Activated CD4-positive, alpha-beta T cell treated with anti-CD3 and anti-CD28 coated beads for 36 hours (primary cell): Measurements from ENCODE around the gene VSX2. TPM values are rescaled to one million over a fixed set of nuclear protein-coding genes. Genes with fewer than 3 reads are reported as not detected.

Experiments
- ATAC-seq: fragments of 200-7000 bp; cut with Tn5 transposase; one replicate; pipeline ENCODE4 v1.10.0; 2021; ENCODE audit warnings: mild to moderate bottlenecking, moderate library complexity
- CTCF ChIA-PET: fragments of 350-600 bp; sonication (Branson Sonifier 250); formaldehyde crosslinking; loops from one replicate; lab custom pipeline; 2021; ENCODE audit warnings: antibody characterized with exemption; lab: Charles Lee
- POLR2A ChIA-PET: fragments of 350-600 bp; sonication (Branson Sonifier 250); formaldehyde crosslinking; loops from one replicate; lab custom pipeline; 2021; ENCODE audit warnings: antibody characterized with exemption, inconsistent platforms; lab: Charles Lee
- DNase-seq: peaks from one replicate; pipeline ENCODE4 v3.0.0-alpha.2; 2020
- H3K27ac Mint-ChIP-seq: one replicate; pipeline ENCODE4 v1.8.0; 2021; ENCODE audit warnings: mixed read lengths
- H3K27me3 Mint-ChIP-seq: one replicate; pipeline ENCODE4 v1.8.0; 2021; ENCODE audit warnings: mixed read lengths
- H3K36me3 Mint-ChIP-seq: one replicate; pipeline ENCODE4 v1.8.0; 2021; ENCODE audit warnings: low read depth, mixed read lengths
- H3K4me1 Mint-ChIP-seq: one replicate; pipeline ENCODE4 v1.8.0; 2021; ENCODE audit warnings: mixed read lengths
- H3K4me3 Mint-ChIP-seq: one replicate; pipeline ENCODE4 v1.8.0; 2021; ENCODE audit warnings: mild to moderate bottlenecking, moderate library complexity, mixed read lengths
- H3K9me3 Mint-ChIP-seq: one replicate; pipeline ENCODE4 v1.8.0; 2021; ENCODE audit warnings: low read depth, mixed read lengths
- intact Hi-C, 2 experiments: fragments of 100-400 bp; cut with DNase I in 1 of 2; cut with micrococcal nuclease in 1 of 2; formaldehyde crosslinking; loops; one replicate each; pipeline versions ENCODE4 v1.14.2 to v1.15.1; 2022 to 2024; cut with DNase I, micrococcal nuclease
- total RNA-seq, 2 experiments: library from RNA; stranded (reverse); gene quantifications; one replicate each; pipeline ENCODE4 v1.2.3, GENCODE V29; 2021

The VSX2 gene
- total RNA-seq, 2 experiments from 2014 or later = not detected

DNA sequence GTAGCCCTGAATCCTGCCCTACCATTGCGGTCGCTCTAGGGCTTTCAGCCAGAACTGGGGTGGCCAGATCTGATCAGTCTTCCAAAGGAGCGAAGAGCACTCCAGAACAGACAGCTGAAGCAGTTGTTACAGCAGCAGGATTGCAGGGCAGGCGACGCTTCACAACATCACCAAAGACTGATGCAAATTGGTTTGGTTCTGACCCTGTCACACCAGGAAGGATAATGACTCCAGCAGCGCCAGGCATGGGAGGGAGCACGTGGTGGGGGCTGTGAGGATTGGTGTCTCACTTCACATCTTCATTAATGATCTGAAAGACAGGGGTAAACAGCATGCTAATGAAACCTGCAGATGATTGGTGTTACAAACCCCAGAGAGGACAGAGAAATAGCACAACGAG lies 30.6 kb upstream of the VSX2 start:
- POLR2A ChIA-PET = no interaction called here
- H3K9me3 Mint-ChIP-seq = no peaks in the 10 kb centered on the region
- peaks cover 5% of the 10 kb centered on the region for H3K27me3 Mint-ChIP-seq
- intact Hi-C loops = no loop called here
- DNase-seq = no peak
- H3K4me3 Mint-ChIP-seq = no peak overlapping the region
- H3K4me1 Mint-ChIP-seq = no peaks in the 10 kb centered on the region
- no peaks in the 10 kb centered on the region for H3K36me3 Mint-ChIP-seq
- ATAC-seq = no peak
- CTCF ChIA-PET = interaction anchor here (0.6 to 1.8 kb wide), 5 partner anchors 9 to 96 kb away, joined by 3 to 6 read pairs (median 3); no protein-coding TSS in a partner anchor
- no peak overlapping the region for H3K27ac Mint-ChIP-seq

DNA sequence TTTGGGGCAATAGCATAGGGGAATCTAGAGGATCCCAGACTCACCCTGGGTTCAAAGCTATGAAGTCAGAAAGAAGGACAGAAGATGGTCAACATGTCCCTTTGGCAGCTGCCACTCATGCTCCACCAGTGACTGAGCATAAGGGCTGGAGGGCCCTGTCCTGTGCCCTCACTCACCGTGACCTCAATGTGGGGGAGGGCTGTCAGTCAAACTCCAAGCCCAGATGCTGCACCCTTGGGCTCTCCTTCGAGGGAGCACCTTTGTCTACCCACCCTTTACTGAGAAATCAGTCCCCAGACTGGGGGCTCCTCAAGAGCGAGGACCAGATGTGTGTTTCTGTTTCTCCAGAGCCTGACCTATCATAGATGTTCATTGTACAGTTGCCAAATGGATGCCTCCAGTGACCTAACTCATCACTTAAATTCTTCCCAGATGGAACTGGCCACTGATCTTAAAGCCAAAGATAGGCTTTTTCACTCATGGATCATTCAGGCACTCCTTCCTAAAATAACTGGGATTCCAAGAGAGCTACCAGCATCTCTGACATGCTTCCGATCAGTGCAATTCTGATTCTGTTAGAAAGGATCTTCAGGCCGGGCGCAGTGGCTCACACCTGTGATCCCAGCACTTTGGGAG lies 27.2 kb upstream of the VSX2 start:
- intact Hi-C loops = no loop called here
- no peaks in the 10 kb centered on the region for H3K4me1 Mint-ChIP-seq
- no peak overlapping the region for H3K4me3 Mint-ChIP-seq
- H3K27ac Mint-ChIP-seq = no peak overlapping the region
- ChIA-PET POLR2A (no interaction called here), CTCF (interaction anchor here (1.1 kb wide), 1 partner anchor 18 kb away, joined by 3 read pairs; no protein-coding TSS in a partner anchor)
- H3K36me3 Mint-ChIP-seq = no peaks in the 10 kb centered on the region
- ATAC-seq (no peak), DNase-seq (no peak)
- H3K9me3 Mint-ChIP-seq = no peaks in the 10 kb centered on the region
- H3K27me3 Mint-ChIP-seq = peaks cover 5% of the 10 kb centered on the region

DNA sequence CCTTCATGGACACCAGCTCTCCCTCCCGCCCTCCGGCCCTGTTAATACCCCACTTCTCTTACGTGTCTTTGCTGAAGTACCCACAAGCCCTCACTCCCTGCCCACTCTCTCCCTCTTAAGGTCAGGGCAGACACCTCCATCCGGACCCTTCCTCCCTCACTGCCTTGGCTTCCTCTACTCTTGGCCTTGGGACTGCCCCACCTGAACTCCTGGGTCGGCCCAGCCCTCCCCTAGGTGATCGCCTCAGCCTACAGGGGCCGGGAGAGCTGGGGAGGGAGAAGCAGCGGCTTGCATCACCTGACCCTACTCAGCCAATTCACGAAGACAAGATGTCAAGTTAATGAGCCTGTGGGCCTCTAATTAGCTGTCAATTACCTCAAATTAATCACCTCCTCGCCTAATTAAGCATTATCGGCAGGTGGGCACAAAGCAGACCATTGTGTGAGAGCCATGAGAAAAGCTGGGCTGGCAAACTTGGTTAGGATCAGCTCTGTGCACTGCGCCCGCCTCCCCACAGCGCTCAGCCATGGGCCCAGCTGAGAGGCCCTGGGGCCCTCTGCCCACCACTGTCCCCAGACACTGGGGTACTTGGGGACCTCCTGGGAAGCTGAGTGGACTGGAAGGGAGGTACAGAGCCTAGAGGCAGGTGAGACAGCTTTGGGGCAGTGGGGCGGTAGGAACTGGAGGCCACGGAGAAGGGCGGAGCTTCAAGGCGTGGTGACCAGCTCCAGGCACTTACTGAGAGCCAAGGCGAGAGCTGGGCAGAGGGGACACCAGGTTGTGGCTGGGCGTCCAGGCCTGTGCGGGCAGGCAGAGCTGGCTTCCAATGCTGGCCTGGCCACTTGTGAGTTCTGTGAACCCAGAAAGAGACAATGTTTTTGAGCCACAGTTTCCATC lies 25.1 kb upstream of the VSX2 start:
- DNase-seq = no peak
- Mint-ChIP-seq H3K36me3 (no peaks in the 10 kb centered on the region), H3K4me1 (peaks cover 3% of the 10 kb centered on the region), H3K27ac (no peak overlapping the region), H3K27me3 (peaks cover 7% of the 10 kb centered on the region), H3K9me3 (no peaks in the 10 kb centered on the region), H3K4me3 (no peak overlapping the region)
- intact Hi-C loops = no loop called here
- POLR2A ChIA-PET = no interaction called here
- ATAC-seq = no peak
- CTCF ChIA-PET = interaction anchor here (0.6 to 1.6 kb wide), 2 partner anchors 43 to 272 kb away, joined by 3 to 5 read pairs; no protein-coding TSS in a partner anchor

DNA sequence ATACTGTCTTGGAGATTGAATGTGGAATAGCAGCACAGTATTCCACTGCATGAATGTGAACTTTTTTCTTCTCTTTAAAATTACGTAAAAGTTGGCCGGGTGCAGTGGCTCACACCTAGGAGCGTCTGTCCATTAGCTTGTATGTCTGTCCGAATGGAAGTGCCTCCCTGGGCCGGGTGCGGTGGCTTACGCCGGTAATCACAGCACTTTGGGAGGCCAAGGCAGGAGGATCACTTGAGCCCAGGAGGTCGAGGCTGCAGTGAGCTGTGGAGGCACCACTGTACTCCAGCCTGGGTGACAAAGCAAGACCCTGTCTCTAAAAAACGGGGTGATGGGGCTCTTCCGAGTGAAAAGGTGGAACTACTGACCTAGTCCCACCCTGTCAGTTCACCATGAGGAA lies 22.6 kb upstream of the VSX2 start:
- no peak for ATAC-seq
- Mint-ChIP-seq H3K9me3 (no peaks in the 10 kb centered on the region), H3K27ac (no peak overlapping the region), H3K27me3 (peaks cover 7% of the 10 kb centered on the region), H3K36me3 (no peaks in the 10 kb centered on the region), H3K4me1 (peaks cover 3% of the 10 kb centered on the region), H3K4me3 (no peak overlapping the region)
- intact Hi-C loops = loop anchor here (1.0 to 2.0 kb wide), 3 partner anchors 35 to 106 kb away; no protein-coding TSS in a partner anchor
- ChIA-PET CTCF (interaction anchor here (0.6 to 1.7 kb wide), 10 partner anchors 9 to 1393 kb away, joined by 3 to 6 read pairs (median 3); no protein-coding TSS in a partner anchor), POLR2A (no interaction called here)
- DNase-seq = no peak

DNA sequence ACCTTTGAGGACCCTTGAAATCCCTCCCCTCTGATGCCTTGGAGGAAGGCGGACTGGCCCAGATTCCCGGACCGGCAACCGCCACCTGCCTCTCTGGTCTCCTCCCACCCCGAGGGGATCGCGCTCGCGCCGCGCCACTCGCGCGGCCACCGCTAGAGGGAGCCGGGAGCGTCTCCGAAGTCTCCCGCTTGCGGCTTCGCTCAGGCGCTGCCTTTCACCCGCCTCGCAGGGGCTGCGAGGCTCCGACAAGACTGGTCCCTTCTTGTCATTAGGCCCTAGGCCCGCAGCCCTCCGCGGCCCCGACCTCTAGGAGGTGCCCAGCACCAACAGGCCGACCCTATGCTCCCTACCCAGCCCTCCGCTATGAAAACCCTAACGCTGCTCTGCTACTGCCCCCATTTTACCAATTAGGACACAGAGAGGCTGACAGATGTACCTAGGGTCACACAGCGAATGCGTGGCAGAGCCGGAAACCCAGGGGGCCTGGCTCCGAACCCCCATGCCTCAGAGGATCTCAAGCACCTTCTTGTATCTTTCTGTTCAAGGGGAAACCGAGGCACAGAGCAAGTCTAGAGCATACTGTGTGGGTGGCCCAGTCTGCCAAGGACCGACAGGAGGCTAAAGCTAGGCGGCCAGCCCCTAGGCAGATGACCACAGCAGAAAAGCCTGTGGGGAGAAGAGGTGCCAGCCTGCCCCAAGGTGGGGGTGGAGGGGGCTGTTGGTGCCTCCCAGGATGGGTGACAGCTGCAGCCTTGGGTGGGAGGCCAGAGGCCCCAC lies 21.4 kb upstream of the VSX2 start:
- intact Hi-C loops = loop anchor here (1.0 to 2.0 kb wide), 3 partner anchors 33 to 107 kb away; no protein-coding TSS in a partner anchor
- H3K27ac Mint-ChIP-seq = no peak overlapping the region
- H3K4me3 Mint-ChIP-seq = no peak overlapping the region
- ATAC-seq = peak; percentile 98
- no peaks in the 10 kb centered on the region for H3K36me3 Mint-ChIP-seq
- peak; percentile 87 for DNase-seq
- ChIA-PET POLR2A (no interaction called here), CTCF (interaction anchor here (0.6 to 1.0 kb wide), 6 partner anchors 9 to 449 kb away, joined by 3 to 4 read pairs (median 3); no protein-coding TSS in a partner anchor)
- peaks cover 7% of the 10 kb centered on the region for H3K27me3 Mint-ChIP-seq
- H3K4me1 Mint-ChIP-seq = peaks cover 3% of the 10 kb centered on the region
- H3K9me3 Mint-ChIP-seq = no peaks in the 10 kb centered on the region

DNA sequence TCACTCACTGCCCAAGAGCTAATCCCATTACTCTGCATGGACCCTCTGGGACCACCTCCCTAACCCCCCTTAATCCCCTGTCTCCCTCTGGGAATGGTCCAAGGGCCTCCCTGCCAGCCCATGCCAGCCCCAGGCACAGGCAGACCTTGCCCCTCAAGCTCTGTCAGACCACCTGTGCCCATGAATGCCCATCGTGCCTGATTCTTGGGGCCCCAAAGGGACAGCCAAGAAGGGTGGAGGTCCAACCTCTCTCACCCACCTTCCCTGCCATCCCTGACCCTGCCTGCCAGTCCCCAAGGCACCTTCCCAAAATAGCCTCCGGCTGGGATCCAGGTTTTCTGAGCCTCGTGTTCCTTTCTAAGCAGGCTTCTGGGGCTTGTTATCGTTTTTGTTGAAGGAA lies 20.8 kb upstream of the VSX2 start:
- DNase-seq (no peak), ATAC-seq (no peak)
- CTCF ChIA-PET = interaction anchor here (0.6 to 1.4 kb wide), 11 partner anchors 9 to 449 kb away, joined by 3 to 6 read pairs (median 3); no protein-coding TSS in a partner anchor
- no peak overlapping the region for H3K4me3 Mint-ChIP-seq
- POLR2A ChIA-PET = no interaction called here
- no peak overlapping the region for H3K27ac Mint-ChIP-seq
- no peaks in the 10 kb centered on the region for H3K9me3 Mint-ChIP-seq
- H3K27me3 Mint-ChIP-seq = peaks cover 7% of the 10 kb centered on the region
- H3K36me3 Mint-ChIP-seq = no peaks in the 10 kb centered on the region
- intact Hi-C loops = no loop called here
- peaks cover 3% of the 10 kb centered on the region for H3K4me1 Mint-ChIP-seq

DNA sequence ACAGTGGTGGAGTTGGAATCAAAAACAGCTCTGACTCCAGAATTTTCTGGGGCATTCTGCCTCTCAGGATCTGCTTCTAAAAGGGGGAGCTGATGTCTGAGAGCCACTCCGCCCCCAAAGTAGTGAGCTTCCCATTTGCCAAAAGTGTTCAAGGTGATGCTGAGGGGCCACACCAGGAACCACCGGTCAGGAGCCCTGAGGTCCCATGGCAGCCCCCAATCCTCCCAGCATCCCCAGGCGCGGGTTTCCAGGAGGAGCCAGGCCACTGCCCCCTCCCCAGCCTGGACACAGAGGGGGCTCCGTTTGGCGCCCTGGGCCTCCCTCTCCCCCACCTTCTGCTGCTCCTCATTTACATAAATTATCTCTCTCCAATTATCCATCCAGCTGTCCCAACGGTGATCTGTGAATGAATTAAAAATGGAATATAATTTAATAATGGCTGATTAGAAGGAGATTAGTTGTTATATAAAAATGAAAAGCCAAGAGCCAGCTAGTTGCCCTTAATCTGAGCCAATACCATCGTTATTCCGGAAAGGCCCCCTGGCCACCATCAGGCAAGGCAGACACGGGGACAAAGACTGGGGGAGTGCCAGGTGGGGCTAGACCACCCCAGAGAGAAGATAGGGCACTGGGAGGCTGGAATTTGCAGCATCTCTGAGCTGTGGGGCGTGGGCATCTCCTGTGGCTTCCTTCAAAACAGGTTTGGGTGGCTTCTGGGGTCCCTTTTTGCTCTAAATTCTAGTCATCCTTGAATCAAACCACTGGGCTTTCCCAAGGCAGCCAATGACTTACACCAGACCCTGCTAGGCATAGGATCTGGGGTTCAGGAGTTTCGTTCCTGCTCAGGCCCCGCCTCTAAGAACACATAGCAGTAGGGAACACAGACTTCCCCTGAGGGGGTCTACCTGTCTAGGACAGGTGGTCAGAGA lies 19.7 kb upstream of the VSX2 start:
- Mint-ChIP-seq H3K36me3 (no peaks in the 10 kb centered on the region), H3K4me3 (no peak overlapping the region), H3K4me1 (peaks cover 3% of the 10 kb centered on the region), H3K27ac (no peak overlapping the region), H3K9me3 (no peaks in the 10 kb centered on the region), H3K27me3 (peaks cover 7% of the 10 kb centered on the region)
- ATAC-seq = no peak
- POLR2A ChIA-PET = no interaction called here
- DNase-seq = no peak
- CTCF ChIA-PET = interaction anchor here (0.7 to 1.4 kb wide), 10 partner anchors 10 to 405 kb away, joined by 3 to 6 read pairs (median 3); no protein-coding TSS in a partner anchor
- intact Hi-C loops = no loop called here

DNA sequence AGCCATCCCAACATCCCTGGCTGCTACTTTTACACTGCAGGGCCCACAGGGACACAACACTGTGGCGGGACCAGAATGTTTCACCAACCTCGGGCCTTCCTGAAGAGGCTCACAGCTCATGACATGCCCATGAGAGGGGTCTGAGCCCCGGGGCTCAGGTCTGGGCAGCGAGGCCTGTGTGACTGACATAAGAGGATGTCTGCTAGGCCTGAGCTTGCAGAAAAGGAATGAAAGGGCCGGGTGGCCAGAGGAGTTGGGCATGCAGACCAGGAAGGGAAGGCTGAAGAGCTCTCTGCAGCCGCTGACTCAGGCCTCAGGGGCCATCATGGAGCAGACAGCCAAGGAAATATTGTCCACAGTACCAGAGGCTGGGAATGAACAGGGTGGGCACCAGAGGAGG lies 18.3 kb upstream of the VSX2 start:
- ChIA-PET CTCF (interaction anchor here (1.1 to 1.2 kb wide), 2 partner anchors 35 to 38 kb away, joined by 3 read pairs; no protein-coding TSS in a partner anchor), POLR2A (no interaction called here)
- H3K27me3 Mint-ChIP-seq = peaks cover 9% of the 10 kb centered on the region
- no peak overlapping the region for H3K4me3 Mint-ChIP-seq
- ATAC-seq (no peak), DNase-seq (no peak)
- intact Hi-C loops = no loop called here
- no peaks in the 10 kb centered on the region for H3K36me3 Mint-ChIP-seq
- H3K9me3 Mint-ChIP-seq = no peaks in the 10 kb centered on the region
- no peak overlapping the region for H3K27ac Mint-ChIP-seq
- H3K4me1 Mint-ChIP-seq = peaks cover 3% of the 10 kb centered on the region

DNA sequence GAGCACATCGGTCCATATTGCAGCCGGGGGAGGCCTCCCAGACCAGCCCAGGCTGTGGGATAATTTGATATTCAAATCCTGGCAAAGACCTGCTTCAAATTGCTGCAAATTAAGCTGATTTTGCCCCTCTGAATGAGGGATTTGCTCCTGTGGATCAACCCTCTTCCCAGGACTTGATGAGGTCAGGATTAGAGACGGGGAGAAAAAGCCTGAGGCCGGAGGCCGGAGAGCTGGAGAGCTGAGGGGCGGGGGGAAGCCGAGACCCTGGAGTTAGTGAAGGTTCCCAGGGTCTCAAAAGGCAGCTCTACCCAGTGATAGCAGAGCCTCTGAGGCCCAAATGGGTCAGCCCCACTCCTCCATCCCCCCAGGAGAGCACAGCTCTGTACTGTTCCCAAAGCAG lies 17.5 kb upstream of the VSX2 start:
- H3K27ac Mint-ChIP-seq = no peak overlapping the region
- ATAC-seq (no peak), DNase-seq (no peak)
- ChIA-PET POLR2A (no interaction called here), CTCF (interaction anchor here (0.6 to 1.2 kb wide), 3 partner anchors 34 to 1386 kb away, joined by 3 read pairs; no protein-coding TSS in a partner anchor)
- no peaks in the 10 kb centered on the region for H3K9me3 Mint-ChIP-seq
- peaks cover 3% of the 10 kb centered on the region for H3K4me1 Mint-ChIP-seq
- intact Hi-C loops = no loop called here
- H3K4me3 Mint-ChIP-seq = no peak overlapping the region
- H3K27me3 Mint-ChIP-seq = peaks cover 9% of the 10 kb centered on the region
- H3K36me3 Mint-ChIP-seq = no peaks in the 10 kb centered on the region

DNA sequence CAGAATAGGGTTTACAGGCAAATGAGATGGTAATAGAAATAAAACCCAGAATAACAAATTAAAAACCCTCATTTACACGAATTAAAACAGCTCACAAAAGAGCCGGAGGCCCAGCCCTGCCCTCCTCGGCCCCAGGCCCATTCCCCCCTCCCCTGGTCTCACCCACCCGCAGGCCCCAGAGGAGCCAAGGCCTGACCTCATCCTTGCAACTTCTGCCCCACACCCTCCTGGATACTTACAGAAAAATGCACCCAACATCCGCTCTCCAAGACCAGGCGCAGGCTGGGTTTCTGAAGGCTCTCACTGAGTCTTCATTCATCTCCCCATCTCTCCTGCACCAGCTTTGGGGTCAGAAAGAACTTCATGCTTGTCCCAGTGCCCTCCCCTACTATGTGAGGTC lies 16.2 kb upstream of the VSX2 start:
- H3K4me1 Mint-ChIP-seq = no peaks in the 10 kb centered on the region
- POLR2A ChIA-PET = no interaction called here
- H3K4me3 Mint-ChIP-seq = no peak overlapping the region
- intact Hi-C loops = no loop called here
- H3K36me3 Mint-ChIP-seq = no peaks in the 10 kb centered on the region
- ATAC-seq = no peak
- H3K27me3 Mint-ChIP-seq = peaks cover 10% of the 10 kb centered on the region
- no peak overlapping the region for H3K27ac Mint-ChIP-seq
- CTCF ChIA-PET = interaction anchor here (0.5 kb wide), 1 partner anchor 57 kb away, joined by 4 read pairs; no protein-coding TSS in a partner anchor
- H3K9me3 Mint-ChIP-seq = no peaks in the 10 kb centered on the region
- no peak for DNase-seq
